GM06990 (cell line): ENCODE measurements around the gene TRMT61A.
A peak's percentile ranks its signal among the peaks of the same experiment; 100 is the strongest.

Source experiments
- DNase-seq: peaks from one replicate; pipeline ENCODE4 v3.0.0-alpha.2; 2011; ENCODE audit not compliant: insufficient read length; ENCODE audit errors: extremely low read depth
- H3K27me3 ChIP-seq: replicated peaks from 2 replicates; pipeline ENCODE4 v1.6.0; 2011; ENCODE audit warnings: low read length; ENCODE audit not compliant: control insufficient read depth, insufficient read depth
- H3K36me3 ChIP-seq: 2 replicates; pipeline ENCODE4 v1.5.1; 2011; ENCODE audit warnings: low read length; ENCODE audit not compliant: control insufficient read depth, insufficient read depth
- H3K4me3 ChIP-seq: replicated peaks from 2 replicates; pipeline ENCODE4 v1.5.1; 2011; ENCODE audit warnings: low read depth, mild to moderate bottlenecking, control low read depth, low read length
- CTCF ChIP-seq: IDR thresholded peaks from 2 replicates; pipeline ENCODE4 v1.5.1; 2011; ENCODE audit warnings: low read length, control low read depth, mild to moderate bottlenecking, inconsistent platforms; ENCODE audit not compliant: insufficient read depth, poor library complexity, severe bottlenecking

TRMT61A gene

DNA sequence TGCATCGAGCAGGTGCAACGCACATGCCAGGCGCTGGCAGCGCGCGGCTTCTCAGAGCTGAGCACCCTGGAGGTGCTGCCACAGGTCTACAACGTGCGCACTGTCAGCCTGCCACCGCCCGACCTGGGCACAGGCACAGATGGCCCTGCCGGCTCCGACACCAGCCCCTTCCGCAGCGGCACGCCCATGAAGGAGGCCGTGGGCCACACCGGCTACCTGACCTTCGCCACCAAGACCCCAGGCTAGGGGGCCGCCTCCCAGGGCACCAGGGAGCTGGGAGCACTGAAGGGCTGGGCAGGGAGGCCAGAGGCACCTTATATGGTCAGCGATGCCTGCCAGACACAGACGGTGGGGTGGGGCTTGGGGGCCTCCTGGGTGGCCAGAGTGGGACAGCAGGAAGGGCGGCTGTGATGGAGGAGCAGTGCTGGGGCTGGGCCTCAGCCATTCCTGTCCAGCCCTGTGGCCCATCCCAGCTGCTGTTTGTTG lies 5.6 kb downstream of the TRMT61A start:
- H3K4me3 ChIP-seq: no peak overlapping the region
- TF ChIP-seq CTCF: no peak
- no peak for DNase-seq
- peaks cover 12% of the 10 kb centered on the region for H3K36me3 ChIP-seq
- no peaks in the 10 kb centered on the region for H3K27me3 ChIP-seq

- TF ChIP-seq CTCF: no peak
- H3K27me3 ChIP-seq: no peaks in the 10 kb centered on the region
- peaks cover 12% of the 10 kb centered on the region for H3K36me3 ChIP-seq
- H3K4me3 ChIP-seq: no peak overlapping the region
- no peak for DNase-seq
These were observed 6.3 kb downstream of the TRMT61A start for GRCh38 chr14:103535081-103535890.

- no peak overlapping the region for H3K4me3 ChIP-seq
- DNase-seq: no peak
- TF ChIP-seq CTCF: no peak
- no peaks in the 10 kb centered on the region for H3K27me3 ChIP-seq
- peaks cover 12% of the 10 kb centered on the region for H3K36me3 ChIP-seq
These were observed 7.0 kb downstream of the TRMT61A start for GRCh38 chr14:103535891-103536565.

DNA sequence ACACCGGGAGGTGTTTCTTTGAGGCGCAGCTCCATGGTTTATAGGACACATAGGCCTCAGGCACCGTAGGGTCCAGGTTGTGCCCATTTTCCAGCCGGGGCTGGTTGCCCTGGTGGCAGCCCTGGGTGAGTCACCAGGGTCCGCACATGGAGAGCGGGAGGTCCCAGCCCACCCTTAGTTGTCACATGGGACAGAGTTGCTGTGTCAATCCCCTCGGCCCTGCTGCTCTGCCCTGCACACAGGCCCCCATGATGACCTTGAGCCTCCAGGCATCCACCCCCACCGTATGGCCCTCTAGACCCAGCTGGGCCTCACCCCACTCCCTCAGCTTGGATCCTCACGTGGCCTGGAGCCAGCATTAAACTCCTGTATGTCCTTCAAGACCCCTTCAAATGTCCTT lies 7.7 kb downstream of the TRMT61A start:
- Histone ChIP-seq H3K27me3 (no peaks in the 10 kb centered on the region), H3K4me3 (no peak overlapping the region), H3K36me3 (peaks cover 12% of the 10 kb centered on the region)
- TF ChIP-seq CTCF: no peak
- peak; percentile 8 for DNase-seq

DNA sequence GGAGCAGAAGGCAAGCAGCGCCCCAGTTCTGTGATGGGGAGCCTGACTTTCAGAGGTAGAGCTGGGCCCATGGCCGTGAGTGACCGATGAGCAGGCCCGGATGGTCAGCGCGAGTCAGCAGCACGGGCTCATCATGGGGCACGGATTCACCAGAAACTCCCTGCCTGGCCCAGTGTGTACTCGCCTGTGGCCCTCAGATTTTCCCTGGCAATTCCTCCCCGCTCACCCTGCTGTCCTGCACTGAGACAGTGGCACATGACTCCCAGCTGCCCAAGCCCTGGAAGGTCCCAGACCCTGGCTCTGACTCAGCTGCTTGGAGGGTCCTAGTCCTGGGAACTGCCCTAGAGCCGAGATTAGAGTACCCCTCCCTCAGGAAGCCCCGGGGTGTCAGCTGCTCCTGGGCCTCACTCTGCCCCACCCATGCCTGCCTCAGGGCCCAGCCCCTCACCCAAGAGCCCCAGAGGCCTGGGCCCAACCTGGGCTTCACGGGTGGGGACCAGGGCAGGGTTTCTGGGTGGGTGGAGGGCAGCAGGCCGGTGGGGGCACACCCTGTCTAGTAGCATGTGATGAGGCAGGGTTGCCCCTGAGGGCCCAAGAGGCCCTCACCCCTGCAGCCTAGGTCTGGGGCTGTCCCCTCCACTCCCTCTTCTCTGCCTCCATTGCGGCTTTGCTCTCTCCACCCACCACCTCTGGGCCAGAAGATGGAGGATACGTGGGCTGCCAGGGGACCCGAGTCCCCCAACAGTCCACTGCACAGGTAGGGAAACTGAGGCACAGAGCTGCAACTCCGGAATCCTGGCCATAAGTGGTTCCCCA lies 8.4 kb downstream of the TRMT61A start:
- no peak for DNase-seq
- H3K36me3 ChIP-seq: peaks cover 8% of the 10 kb centered on the region
- no peak overlapping the region for H3K4me3 ChIP-seq
- H3K27me3 ChIP-seq: no peaks in the 10 kb centered on the region
- TF ChIP-seq CTCF: no peak
